ENCODE measurements around the gene GABRR3.
"Not testable (repeated sequence)": the region's sequence is repeated elsewhere in the genome, so short reads cannot be mapped to it uniquely, and the experiment has no call there.

Gene GABRR3

DNA sequence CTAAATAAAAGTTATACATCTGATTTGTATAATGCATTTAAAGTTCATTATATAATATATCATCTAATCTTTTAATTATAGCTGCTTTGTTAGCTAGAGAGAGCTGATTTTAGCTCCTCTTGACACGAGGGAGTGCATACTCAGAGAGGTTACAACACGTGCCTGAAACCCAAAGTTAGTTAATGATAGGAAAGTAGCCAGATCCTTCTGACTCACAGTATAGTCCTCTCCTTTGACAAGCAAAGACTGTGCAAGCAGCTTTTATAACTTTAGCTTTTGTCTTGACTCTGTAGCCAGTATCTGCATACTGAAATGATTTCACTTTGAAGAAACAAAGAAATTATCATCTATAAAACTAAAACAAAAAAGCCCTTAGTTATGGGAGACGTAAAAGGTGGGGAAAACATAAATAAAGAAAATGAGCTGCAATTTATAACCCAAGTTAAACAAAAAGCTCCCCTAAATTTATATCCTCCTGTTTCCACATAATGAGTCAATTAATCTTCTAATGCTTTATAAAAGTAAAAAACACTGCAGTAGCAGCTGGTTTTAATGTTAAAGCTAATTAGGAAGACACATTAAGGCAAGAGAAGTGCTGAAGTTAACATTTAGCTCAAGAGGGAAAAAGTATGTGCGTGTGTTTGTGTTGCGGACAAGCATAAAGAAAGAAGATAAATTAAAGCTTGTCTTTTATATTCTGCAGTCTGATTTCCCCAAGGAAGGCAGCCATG lies 13.1 kb downstream of the GABRR3 start:
- DNase-seq: no peak

DNA sequence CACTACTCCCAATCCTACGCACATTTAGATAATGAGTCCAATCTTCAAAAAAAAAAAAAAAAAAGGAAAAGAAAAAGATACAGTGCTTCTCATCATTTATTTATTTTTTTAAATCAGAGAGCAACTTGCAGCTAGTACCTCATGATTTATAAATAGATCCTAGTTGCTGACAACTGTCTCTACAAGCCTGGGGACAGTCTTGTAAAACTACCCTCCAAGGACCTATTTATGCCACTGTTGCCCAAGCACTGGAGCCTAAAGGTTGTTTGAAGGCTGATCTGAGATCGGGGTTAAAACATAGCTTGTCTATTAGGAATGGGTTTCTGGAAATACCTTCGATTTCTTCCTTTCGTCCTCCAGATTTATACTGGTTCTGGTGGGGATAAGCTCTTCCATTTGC lies 14.7 kb downstream of the GABRR3 start:
- DNase-seq: no peak

GRCh38 chr3:98018301-98018700 lies 16.8 kb downstream of the GABRR3 start:
- DNase-seq: no peak

- no peak for DNase-seq
Measured at GRCh38 chr3:98014268-98014585, 20.9 kb downstream of the GABRR3 start.

- DNase-seq: no peak
Measured at GRCh38 chr3:98013411-98014267, 21.5 kb downstream of the GABRR3 start.

GRCh38 chr3:98012979-98013378 lies 22.1 kb downstream of the GABRR3 start:
- no peak for DNase-seq

DNA sequence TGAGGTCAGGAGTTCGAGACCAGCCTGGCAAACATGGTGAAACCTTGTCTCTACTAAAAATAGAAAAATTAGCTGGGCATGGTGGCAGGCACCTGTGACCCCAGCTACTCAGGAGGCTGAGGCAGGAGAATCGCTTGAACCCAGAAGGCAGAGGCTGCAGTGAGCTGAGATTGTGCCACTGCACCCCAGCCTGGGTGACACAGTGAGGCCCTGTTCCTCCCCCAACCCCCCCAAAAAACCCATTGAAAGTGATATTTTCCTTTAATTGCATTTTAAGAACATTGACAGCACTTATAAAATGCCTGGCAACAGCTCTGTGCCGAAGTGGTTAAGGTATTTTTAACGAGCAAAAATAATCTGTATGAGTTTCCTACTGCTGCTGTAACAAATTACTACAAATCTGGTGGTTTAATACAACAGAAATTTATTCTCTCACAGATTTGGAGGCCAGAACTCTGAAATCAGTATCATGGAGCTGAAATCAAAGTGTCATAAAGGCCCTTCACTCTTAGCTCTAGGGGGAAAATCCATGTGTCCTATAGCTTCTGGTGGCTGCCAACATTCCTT lies 24.1 kb downstream of the GABRR3 start:
- DNase-seq: not testable (repeated sequence)

- no peak for DNase-seq
Measured at GRCh38 chr3:98010194-98010882, 24.8 kb downstream of the GABRR3 start.

DNA sequence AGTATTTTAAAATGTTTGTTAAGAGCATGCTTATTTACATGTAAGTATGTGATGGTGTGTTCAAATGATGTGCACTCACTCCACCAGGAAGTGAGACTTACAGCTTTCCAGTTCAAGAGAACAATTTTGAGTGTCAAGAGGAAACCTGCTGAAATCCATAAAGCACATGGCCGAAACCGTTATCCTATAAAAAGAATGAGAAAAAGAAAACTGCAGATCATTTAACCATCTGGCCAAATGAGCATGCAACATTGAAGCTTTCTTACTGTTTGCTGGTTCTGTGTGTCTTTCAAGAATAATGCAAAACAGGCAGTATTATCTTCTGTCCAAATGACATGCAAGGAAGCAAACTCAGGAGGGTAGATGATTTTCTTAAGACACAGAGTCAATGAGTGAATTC lies 26.3 kb downstream of the GABRR3 start:
- no peak for DNase-seq

DNA sequence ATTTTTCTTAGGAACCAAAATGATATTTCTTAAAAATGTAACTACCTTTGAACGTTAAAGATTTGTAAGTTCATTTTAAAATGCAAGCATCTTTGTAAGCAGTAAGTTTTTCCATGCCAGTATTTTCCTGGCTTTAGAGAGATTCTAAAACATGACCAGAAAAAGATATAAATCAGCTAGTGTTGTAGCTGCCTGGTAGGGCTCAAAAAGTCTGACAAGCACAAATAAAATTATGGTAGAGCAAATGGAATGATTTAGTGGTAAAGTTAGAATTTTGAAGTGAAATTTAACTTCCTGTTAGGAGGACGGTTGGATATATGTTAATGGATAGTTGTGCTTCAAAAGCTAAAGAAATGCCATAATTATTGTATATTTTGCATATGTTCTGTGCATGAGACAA lies 29.7 kb downstream of the GABRR3 start:
- DNase-seq: no peak

GRCh38 chr3:98004721-98005120 lies 30.4 kb downstream of the GABRR3 start:
- no peak for DNase-seq

- DNase-seq: no peak
Measured at GRCh38 chr3:98003306-98003969, 31.7 kb downstream of the GABRR3 start.

GRCh38 chr3:98002717-98003116 lies 32.4 kb downstream of the GABRR3 start:
- no peak for DNase-seq

- DNase-seq: no peak
Measured at GRCh38 chr3:97999994-98000393, 35.1 kb downstream of the GABRR3 start.

DNA sequence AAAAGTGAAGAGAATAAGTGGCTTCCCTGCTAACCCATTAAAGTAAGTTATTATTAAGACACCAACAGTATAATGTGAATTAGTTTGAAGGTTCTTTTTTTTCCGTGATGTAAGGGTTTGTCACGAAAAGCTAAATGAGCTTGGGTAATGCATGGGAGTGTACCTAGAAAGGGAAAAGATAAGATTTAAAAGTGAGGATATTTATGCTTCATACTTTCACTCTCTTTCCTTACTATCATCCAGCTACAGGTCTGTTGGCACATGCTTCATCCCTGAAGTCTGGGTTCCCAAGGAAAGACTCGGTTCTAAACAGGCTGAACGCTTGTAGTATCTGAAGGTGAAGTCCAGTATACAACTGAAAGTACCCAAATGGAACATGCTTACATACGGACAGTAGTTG lies 36.0 kb downstream of the GABRR3 start:
- no peak for DNase-seq

DNA sequence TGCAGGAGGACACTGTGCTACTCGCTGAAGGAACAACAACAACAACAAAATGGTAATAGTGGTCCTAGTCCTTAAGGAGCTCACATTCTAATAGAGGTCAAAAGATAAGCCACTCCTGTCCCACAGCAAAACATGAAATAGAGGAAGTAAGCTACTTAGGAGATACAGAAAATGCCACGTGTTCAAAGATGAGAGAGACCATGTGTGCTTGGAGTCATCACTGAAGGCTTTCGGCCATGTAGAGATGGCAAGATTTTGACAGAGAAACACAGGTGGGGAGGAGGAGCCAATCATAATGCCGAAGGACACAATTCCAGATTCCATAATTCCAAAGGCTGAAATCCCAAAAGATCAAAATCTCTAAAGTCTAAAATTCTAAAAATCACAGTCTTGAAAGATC lies 38.1 kb downstream of the GABRR3 start:
- no peak for DNase-seq

GRCh38 chr3:97994328-97994945 lies 40.7 kb downstream of the GABRR3 start:
- no peak for DNase-seq

DNA sequence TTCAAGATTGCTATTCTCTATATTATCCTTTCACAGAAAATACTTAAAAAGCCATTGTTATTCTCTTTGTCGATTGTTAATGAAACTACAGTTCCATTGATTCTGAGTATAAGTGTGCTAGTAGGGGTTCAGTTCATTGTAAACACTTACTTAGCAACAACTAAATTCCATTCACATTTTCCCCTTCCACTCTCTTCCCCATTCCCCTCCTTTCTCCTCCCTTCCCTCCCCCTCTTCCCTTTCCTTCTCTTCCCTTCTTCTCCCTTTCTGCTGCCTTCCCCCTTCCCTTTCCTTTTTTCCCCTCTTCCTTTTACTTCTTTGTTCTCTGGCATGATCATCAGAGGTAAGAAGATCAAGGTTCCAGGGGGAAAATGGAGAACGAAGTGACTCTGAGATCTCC lies 41.6 kb downstream of the GABRR3 start:
- DNase-seq: no peak

DNA sequence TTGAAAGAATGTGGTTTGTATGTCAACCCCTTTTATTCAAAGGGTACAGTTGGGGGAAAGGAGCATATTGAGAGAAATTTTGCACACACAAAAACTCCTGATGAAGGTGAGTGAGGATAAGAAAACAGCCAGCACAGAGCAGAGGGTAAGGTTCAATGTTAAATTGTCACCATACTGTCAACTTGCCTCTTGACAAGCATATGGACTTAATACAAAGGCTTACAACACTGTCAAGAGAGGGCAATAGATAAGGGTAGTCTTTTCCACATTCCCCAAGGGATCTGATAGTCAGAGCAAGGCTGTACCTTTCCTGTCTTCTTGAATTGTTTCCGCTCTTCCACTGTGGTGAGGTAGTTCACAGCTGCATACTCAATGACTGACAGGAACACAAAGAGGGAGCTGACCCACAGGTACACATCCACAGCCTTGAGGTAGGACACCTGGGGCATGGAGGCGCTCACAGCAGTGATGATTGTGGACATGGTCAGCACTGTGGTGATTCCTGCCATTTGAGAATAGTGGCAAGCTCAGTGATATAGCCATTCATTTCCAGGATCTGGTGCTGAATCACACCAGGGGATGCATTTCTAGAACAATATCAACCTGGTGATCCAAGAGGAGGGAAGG lies 42.5 kb downstream of the GABRR3 start:
- DNase-seq: no peak

GRCh38 chr3:97991293-97991682 lies 43.8 kb downstream of the GABRR3 start:
- DNase-seq: no peak

DNA sequence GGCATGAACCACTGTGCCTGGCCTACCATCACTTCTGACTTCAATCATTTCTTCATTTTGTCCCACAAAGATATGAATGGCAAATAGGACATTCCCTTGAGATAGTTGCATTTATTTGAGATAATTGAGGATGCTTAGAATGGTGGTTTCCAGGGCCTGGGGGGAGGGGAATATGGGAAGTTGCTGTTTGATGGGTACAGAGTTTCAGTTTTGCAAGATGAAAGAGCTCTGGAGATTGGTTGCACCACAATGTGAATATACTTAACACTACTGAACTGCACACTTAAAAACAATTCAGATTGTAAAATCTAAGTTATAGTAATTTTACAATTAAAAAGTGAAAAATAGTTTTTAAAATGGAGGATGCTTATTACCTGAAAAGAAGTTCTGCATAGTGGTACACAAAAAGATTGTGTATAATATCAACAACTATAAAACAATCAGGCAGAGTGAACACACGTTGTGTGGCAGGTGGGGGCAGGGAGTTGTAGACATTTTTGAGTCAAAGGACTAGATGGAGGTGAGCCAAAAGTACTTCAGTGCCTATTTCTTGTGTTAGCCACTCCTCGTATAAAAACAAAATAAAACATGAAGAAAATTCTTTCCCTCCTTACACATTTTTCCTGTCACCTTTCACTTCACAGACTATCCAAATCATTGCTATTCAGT lies 44.4 kb downstream of the GABRR3 start:
- DNase-seq: no peak
